Measurements from ENCODE around the gene RPL10.
A peak's percentile ranks its signal among the peaks of the same experiment; 100 is the strongest.

The RPL10 gene

DNA sequence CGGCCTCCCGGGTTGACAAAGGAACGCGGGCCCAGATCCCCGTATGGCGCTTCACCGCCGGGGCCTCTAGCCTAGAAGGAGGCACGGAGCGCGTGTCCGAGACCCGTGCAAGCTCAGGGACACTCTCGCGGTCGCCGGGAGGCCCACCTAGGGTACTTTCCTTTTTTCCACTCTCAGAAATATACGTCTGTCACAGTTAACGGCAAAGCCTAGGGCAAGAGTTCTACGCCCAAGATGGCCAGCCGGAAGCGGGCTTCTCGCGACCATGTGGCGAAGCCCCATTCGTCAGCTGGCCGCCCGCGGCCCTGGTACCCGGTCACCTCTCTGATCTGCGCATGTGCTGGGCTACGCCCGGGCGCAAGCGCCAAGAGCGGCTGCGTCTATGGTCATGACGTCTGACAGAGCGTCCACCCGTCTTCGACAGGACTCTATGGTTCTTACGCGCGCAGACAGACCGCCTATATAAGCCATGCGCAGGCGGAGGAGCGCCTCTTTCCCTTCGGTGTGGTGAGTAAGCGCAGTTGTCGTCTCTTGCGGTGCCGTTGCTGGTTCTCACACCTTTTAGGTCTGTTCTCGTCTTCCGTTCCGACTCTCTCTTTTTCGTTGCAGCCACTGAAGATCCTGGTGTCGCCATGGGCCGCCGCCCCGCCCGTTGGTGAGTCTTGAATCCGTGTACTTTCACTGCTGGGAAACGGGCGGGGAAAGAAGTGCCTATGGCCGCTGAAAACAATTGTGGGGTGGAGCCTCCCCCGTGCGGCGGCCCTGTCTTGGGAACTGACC lies at the start of gene RPL10:
Gene RPL10, plus strand, starts transcription at position 490 of the 780 bp plus-strand sequence. Its CDS starts 143 bp downstream, at position 633.
- in situ Hi-C loops (cut with HindIII; ENCODE audit: low sequenced_read_pairs): no loop called here
- peak; percentile 91 for DNase-seq (ENCODE audit: low read depth)
- peak within 1 kb of the TSS; percentile 88 for H3K4me3 ChIP-seq (ENCODE audit: low read depth, low read length)
- TF ChIP-seq, protein P1, sequence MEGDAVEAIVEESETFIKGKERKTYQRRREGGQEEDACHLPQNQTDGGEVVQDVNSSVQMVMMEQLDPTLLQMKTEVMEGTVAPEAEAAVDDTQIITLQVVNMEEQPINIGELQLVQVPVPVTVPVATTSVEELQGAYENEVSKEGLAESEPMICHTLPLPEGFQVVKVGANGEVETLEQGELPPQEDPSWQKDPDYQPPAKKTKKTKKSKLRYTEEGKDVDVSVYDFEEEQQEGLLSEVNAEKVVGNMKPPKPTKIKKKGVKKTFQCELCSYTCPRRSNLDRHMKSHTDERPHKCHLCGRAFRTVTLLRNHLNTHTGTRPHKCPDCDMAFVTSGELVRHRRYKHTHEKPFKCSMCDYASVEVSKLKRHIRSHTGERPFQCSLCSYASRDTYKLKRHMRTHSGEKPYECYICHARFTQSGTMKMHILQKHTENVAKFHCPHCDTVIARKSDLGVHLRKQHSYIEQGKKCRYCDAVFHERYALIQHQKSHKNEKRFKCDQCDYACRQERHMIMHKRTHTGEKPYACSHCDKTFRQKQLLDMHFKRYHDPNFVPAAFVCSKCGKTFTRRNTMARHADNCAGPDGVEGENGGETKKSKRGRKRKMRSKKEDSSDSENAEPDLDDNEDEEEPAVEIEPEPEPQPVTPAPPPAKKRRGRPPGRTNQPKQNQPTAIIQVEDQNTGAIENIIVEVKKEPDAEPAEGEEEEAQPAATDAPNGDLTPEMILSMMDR (IDR thresholded peaks at IDR 0.05; ENCODE audit: low read depth, low read length, missing control alignments): no peak

DNA sequence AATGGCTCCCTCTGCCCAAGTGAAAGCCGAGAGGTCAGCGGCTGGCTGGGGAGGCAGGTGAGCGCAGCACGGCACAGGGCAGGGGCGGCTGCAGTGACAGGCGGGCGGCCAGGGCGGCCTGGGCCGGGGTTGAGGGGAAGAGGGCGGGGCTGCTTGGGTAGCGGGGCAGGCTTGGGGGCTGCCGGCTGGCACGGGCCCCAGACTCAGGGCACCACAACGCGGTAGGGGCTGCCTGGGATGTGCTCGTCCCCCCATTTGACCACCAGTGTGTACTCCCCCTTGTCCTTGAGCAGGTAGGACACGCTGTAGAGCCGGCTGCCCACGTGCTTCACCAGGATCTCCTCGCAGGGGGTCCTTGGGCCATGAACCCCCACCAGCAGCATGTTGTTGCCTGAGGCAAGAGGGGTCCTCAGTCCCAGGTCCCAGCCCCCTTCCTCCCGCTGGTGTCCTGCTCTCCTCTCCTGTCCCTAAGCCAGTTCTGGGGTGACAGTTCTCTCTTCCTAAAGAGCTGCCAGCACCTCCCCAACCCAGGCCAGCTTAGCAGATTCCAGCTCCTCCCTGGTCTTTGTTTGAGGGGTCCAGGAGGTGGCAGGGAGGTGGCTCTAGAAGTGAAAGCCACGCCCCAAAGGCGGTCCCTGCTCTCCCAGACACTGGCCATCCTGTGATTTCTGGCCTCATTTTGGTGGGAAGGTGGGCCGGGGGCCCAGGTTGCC lies 49.4 kb upstream of the RPL10 start:
- TF ChIP-seq, protein P1 (IDR thresholded peaks at IDR 0.05; ENCODE audit: low read depth, low read length, missing control alignments): no peak
- no peak overlapping the region for H3K4me3 ChIP-seq (ENCODE audit: low read depth, low read length)
- no peak for DNase-seq (ENCODE audit: low read depth)
- in situ Hi-C loops (cut with HindIII; ENCODE audit: low sequenced_read_pairs): no loop called here

GRCh38 chrX:154349359-154349935 lies 48.7 kb upstream of the RPL10 start:
- H3K4me3 ChIP-seq (ENCODE audit: low read depth, low read length): no peak overlapping the region
- no peak for DNase-seq (ENCODE audit: low read depth)
- in situ Hi-C loops (cut with HindIII; ENCODE audit: low sequenced_read_pairs): no loop called here
- TF ChIP-seq, protein P1 (IDR thresholded peaks at IDR 0.05; ENCODE audit: low read depth, low read length, missing control alignments): no peak

DNA sequence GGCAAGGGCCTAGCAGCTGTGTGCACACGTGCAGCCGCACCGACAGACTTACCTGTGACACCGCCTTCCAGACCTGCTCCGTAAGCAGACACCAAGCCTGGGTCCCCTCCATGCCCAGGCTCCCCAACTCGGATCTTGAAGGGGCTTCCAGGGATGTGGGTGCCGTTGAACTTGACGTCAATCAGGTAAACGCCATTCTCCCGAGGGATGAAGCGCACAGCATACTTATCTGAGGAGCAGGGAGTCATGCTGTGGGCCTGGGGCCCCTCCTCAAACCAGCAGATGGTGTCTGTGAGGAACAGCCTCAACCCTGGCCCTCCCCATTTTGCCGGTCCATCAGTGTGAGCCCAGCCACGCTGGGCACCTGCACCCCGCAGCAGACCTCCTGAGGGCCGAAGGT lies 48.2 kb upstream of the RPL10 start:
- in situ Hi-C loops (cut with HindIII; ENCODE audit: low sequenced_read_pairs): no loop called here
- H3K4me3 ChIP-seq (ENCODE audit: low read depth, low read length): no peak overlapping the region
- DNase-seq (ENCODE audit: low read depth): no peak
- TF ChIP-seq, protein P1 (IDR thresholded peaks at IDR 0.05; ENCODE audit: low read depth, low read length, missing control alignments): no peak

- TF ChIP-seq, protein P1 (IDR thresholded peaks at IDR 0.05; ENCODE audit: low read depth, low read length, missing control alignments): no peak
- no peak for DNase-seq (ENCODE audit: low read depth)
- H3K4me3 ChIP-seq (ENCODE audit: low read depth, low read length): no peak overlapping the region
- in situ Hi-C loops (cut with HindIII; ENCODE audit: low sequenced_read_pairs): no loop called here
These were observed 47.6 kb upstream of the RPL10 start for GRCh38 chrX:154350429-154351182.
